Motor neuron (in vitro differentiated cells): Measurements from ENCODE around the gene DIP2B. TPM values are rescaled to one million over a fixed set of nuclear protein-coding genes. Genes with fewer than 3 reads are reported as not detected.

ENCODE experiments used
- total RNA-seq, 8 experiments: library from RNA; unstranded; fragments of 300-600 nt; gene quantifications; 2 replicates each; pipeline versions ENCODE4 v1.2.3 to v1.2.4, GENCODE V29; 2022

DIP2B gene
- total RNA-seq, 8 experiments from 2014 or later: 20.8 to 68.6 (median 29.9) TPM

Other genes starting within 250 kb of the DIP2B start
- gene LIMA1, start 221.5 kb upstream of the DIP2B start, total RNA-seq: 10 to 100 TPM in 5 of 8 experiments, 1 to 10 TPM in 3; 4.7 to 66.5 (median 14.8) TPM
- under 1 TPM; 0.08 to 0.97 (median 0.17) TPM for gene FAM186A, start 108.4 kb upstream of the DIP2B start, total RNA-seq
- 10 to 100 TPM; 17.4 to 73.1 (median 29.8) TPM for gene LARP4, start 104.1 kb upstream of the DIP2B start, total RNA-seq